LNCAP (cell line): ENCODE results near the gene CCDC57.

ENCODE experiments used
- TF ChIP-seq, protein P1 (sequence below): fragments of 450-650 bp; IDR thresholded peaks from 2 replicates; pipeline ENCODE4 v1.5.1; 2017; ENCODE audit warnings: mild to moderate bottlenecking

The CCDC57 gene

DNA sequence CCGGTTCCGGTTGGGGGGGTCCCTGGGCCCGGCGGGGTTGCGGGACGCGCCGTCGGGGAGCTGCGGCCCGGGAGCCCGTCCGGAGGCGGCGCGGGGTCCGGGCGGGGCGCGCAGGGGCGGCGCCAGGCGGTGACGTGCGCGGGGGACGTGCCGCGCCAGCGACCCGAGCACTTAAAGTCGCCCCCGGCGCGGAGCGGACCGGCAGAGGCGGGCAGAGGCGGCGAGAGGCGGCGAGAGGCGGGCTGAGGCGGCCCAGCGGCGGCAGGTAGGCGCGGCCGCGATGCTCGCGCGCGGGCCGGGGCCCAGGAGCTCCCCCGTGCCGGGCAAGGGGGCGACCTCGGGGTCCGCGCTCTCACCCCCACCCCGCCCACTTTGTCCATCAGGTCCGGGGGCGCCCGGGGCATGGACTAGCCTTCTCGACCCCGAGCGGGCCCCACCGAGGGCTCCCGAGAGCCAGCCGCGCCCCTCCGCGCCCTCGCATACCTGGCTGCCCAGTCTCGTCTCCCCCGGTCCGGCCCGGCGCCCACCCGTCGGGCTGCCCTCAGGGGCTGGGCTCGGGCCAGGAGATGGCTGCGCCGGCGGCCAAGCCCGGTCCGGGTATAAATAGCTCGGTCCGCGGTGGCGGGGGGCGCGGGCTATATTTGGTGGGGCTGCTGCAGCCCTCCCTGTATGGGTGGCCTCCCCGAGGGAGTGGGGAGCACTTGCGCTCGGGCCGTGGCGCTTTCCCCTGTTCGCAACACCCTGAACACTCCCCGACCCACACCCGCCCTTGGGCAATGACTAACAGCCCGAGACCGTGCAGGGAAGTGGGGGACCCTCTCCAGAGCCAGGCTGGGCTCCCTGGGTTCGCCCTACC lies 16.4 kb upstream of the CCDC57 start, which contains the start of gene SLC16A3:
SLC16A3 (plus strand) TSS at position 201 of the 856 bp plus-strand sequence. CDS start 6,967 bp downstream, outside the sequence.
- TF ChIP-seq, protein P1, sequence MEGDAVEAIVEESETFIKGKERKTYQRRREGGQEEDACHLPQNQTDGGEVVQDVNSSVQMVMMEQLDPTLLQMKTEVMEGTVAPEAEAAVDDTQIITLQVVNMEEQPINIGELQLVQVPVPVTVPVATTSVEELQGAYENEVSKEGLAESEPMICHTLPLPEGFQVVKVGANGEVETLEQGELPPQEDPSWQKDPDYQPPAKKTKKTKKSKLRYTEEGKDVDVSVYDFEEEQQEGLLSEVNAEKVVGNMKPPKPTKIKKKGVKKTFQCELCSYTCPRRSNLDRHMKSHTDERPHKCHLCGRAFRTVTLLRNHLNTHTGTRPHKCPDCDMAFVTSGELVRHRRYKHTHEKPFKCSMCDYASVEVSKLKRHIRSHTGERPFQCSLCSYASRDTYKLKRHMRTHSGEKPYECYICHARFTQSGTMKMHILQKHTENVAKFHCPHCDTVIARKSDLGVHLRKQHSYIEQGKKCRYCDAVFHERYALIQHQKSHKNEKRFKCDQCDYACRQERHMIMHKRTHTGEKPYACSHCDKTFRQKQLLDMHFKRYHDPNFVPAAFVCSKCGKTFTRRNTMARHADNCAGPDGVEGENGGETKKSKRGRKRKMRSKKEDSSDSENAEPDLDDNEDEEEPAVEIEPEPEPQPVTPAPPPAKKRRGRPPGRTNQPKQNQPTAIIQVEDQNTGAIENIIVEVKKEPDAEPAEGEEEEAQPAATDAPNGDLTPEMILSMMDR, result no peak

DNA sequence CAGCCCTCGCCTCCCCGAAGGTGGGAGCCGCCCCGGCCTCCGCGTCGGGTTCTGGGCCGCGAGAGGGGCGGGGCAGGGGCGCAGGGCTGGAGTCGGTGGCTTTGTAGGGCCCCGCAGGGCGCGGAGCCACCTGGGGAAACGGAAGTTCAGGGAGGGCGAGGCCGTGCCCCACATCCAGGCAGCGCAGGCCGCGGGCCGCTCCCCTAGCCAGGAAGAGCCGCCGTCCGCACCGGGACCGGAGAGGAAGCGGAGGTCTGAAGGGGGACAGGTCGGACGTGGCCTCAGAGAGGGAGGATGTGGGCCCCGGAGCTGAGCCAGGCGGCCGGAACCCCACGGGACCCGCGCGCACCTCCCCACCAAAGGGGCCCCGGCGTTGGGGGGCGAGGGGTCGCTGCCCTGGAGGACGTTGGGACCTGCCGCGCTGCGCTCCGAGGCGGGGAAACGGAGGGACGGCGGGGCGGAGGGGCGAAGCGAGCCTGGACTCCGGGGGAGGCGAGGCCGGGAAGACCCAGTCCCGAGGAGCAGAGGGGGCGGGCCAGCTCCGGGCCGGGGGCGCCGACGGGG lies 15.7 kb upstream of the CCDC57 start:
- TF ChIP-seq, protein P1, result no peak

DNA sequence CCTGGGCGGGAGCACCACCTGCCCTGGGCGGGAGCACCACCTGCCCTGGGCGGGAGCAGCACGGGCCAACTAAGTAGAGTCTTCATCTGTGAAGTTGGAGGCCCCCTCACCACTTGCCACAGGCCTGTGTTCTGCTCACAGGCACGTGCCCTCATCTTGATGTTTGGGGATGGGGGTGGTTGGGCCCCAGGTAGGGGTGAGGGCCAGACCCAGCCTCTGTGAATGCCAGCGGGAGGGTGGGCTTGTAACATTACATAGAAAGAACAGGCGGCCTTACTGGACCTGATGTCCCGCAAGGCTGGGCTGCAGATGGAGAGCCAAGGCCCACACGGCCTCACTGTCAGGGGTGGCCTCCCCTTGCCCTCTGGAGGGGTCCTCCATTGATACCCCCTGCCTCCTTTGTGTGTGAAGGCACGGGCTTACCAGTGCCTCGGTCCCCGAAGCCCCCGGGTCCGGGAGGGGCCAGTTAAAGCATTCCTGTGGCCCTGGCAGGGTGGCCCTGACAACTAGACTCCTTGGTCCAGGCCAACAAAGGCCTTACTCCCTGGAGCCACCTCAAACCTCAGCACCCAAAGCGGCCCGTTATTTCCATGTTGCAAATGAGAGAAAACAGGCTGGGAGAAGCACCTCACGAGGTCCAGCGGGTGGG lies 15.1 kb upstream of the CCDC57 start:
- TF ChIP-seq, protein P1, result no peak

DNA sequence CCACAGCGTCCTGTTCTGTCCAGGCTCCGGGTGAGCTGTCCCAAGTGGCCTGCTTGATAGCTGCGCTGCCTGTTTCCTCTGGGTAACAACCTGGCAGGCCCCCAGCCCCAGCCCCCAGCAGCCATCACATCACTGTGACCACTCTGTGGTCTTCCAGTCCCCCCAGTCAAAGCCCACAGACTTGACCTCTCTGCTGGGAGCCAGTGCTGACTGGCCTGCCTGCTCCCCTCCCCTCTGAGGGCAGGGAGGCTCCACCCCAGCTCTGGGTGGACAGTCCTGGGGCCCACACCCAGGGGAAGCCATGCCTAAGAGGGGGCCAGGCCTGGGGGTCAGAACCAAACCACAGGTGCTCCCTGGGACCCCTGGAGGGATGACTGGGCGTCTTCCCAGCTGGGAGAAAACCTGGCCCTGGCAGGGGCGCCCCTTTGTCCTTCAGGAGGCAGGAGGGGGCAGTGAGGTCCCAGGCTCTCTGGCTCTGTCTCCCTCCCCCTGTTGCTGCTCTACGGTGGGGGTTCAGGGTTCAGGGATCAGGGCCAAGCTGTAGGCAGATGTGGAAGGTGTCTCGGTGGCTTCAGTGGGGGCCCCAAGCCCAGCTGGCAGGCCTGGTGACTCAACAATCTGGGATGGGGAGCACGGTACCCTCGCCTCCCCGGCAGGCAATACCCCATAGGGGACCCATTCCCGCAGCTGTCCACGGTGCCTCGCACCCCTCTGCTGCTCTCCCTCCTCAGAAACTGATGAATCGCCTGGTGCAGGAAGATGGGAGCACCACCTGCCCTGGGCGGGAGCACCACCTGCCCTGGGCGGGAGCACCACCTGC lies 14.4 kb upstream of the CCDC57 start:
- TF ChIP-seq, protein P1, result no peak

DNA sequence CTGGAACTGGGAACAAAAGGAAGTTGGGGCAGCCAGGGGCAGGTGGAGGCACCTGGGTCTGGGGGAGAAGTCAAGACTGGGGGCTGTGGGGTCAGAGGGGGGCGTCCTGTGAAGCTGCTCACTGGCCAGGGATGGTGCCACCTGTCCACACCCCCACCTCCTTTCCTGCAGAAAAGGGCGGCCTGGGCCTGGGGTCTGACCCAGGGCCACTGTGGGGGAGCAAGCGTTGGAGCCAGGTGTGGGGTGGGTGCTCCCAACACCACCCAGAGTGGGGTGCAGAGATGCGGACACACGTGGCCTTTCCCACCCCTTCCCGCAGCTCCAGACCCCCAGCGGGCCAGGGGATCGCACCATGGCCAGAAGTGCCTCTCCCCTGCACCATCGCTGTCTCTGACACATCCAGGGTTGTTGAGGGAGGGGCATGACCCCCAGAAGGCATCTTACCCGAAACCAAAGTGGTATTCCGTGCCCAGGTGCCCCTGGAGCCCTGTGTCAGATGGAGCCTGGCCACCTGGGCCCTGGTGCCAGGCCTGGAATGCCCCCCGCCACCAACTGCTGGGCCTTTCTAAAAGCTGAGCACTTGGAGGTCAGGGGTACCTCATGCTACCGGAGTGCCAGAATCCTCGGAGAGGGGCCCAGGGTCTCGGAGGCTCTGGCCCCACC lies 13.6 kb upstream of the CCDC57 start:
- TF ChIP-seq, protein P1, result no peak

DNA sequence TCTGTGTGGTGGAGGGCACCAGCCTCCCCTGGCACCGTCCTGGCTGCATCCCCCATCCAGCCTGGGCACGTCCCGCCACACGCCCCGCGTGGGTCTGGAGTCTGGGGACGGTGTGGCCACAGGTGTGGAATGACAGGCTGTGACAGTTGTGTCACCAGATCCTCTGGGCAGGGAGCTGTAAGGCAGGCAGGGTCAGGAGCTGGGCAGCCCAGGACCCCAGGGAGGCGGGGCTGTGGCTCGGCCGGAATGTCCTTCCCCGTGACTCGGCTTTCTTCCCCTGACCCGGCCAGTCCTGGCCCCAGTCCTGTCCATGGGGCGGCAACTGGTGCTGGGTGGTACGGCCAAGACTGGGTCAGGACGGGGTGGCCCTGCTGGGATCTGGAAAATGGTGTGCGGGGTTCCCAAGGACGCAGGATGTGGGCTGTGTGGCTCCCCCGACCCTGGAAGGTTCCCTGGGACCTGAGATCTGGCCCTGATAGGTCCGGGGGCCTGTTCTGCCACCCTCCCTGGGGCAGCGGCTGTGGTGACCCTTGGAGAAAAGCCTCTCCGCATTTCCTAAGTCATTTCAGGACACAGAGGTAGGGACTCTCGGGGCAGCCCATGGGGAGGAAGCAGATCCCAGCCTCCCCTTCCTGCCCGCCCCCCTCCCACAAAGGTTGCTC lies 12.9 kb upstream of the CCDC57 start:
- TF ChIP-seq, protein P1, result no peak
